NT2/D1 (cell line): ENCODE results near the gene GAS5.

Experiments used
- DNase-seq: peaks from one replicate; pipeline ENCODE4 v3.0.0-alpha.2; 2011; ENCODE audit warnings: low read depth, low spot score
- H3K27me3 ChIP-seq: 2 replicates; pipeline ENCODE4 v1.6.0; 2011; ENCODE audit warnings: mild to moderate bottlenecking; ENCODE audit not compliant: insufficient read length, insufficient read depth
- H3K36me3 ChIP-seq: 2 replicates; pipeline ENCODE4 v1.6.1; 2011; ENCODE audit warnings: mild to moderate bottlenecking, low read length, mixed read lengths; ENCODE audit not compliant: insufficient read depth, insufficient read length
- H3K4me1 ChIP-seq: 2 replicates; pipeline ENCODE4 v1.5.1; 2011; ENCODE audit not compliant: insufficient read depth, insufficient read length
- H3K4me3 ChIP-seq: 2 replicates; pipeline ENCODE4 v1.5.1; 2011; ENCODE audit warnings: low read depth; ENCODE audit not compliant: insufficient read length
- H3K9ac ChIP-seq: 2 replicates; pipeline ENCODE4 v1.6.0; 2011; ENCODE audit warnings: low read depth; ENCODE audit not compliant: insufficient read length
- H3K9me3 ChIP-seq: 2 replicates; pipeline ENCODE4 v1.5.1; 2011; ENCODE audit warnings: mild to moderate bottlenecking, low read length; ENCODE audit not compliant: insufficient read depth
- SUZ12 ChIP-seq: IDR thresholded peaks from 2 replicates; pipeline ENCODE4 v1.6.1; 2011; ENCODE audit not compliant: insufficient read length, insufficient read depth; ENCODE audit errors: extremely low read depth
- YY1 ChIP-seq: IDR thresholded peaks from 2 replicates; pipeline ENCODE4 v1.6.1; 2011; ENCODE audit not compliant: insufficient read length, insufficient read depth
- ZNF274 ChIP-seq: IDR thresholded peaks from 2 replicates; pipeline ENCODE4 v1.6.1; 2011; ENCODE audit warnings: mild to moderate bottlenecking, low read depth, low read length

The GAS5 gene

GRCh38 chr1:173857363-173857917, 10.3 kb downstream of the GAS5 start:
- H3K36me3 ChIP-seq = peaks cover 84% of the 10 kb centered on the region
- no peak overlapping the region for H3K9ac ChIP-seq
- H3K4me1 ChIP-seq = peaks cover 4% of the 10 kb centered on the region
- no peak for DNase-seq
- no peak overlapping the region for H3K4me3 ChIP-seq
- H3K27me3 ChIP-seq = no peaks in the 10 kb centered on the region
- TF ChIP-seq YY1 (no peak), ZNF274 (no peak), SUZ12 (no peak)
- H3K9me3 ChIP-seq = no peaks in the 10 kb centered on the region

GRCh38 chr1:173856903-173857302, 10.9 kb downstream of the GAS5 start:
- no peak for TF ChIP-seq YY1
- TF ChIP-seq SUZ12 = no peak
- no peak for TF ChIP-seq ZNF274
- peaks cover 4% of the 10 kb centered on the region for H3K4me1 ChIP-seq
- H3K36me3 ChIP-seq = peaks cover 86% of the 10 kb centered on the region

GRCh38 chr1:173856014-173856413, 11.8 kb downstream of the GAS5 start:
- no peak for DNase-seq
- peaks cover 4% of the 10 kb centered on the region for H3K4me1 ChIP-seq
- H3K9ac ChIP-seq = no peak overlapping the region
- H3K9me3 ChIP-seq = no peaks in the 10 kb centered on the region
- no peaks in the 10 kb centered on the region for H3K27me3 ChIP-seq
- peaks cover 88% of the 10 kb centered on the region for H3K36me3 ChIP-seq
- no peak overlapping the region for H3K4me3 ChIP-seq
- TF ChIP-seq YY1 (no peak), SUZ12 (no peak)

More at GRCh38 chr1:173856903-173857302, 10.9 kb downstream of the GAS5 start:
- Histone ChIP-seq H3K27me3 (no peaks in the 10 kb centered on the region), H3K4me3 (no peak overlapping the region), H3K9me3 (no peaks in the 10 kb centered on the region), H3K9ac (no peak overlapping the region)
- no peak for DNase-seq

GRCh38 chr1:173853074-173853473, 14.7 kb downstream of the GAS5 start:
- H3K36me3 ChIP-seq = peaks cover 77% of the 10 kb centered on the region
- no peaks in the 10 kb centered on the region for H3K27me3 ChIP-seq
- no peak overlapping the region for H3K4me3 ChIP-seq
- no peaks in the 10 kb centered on the region for H3K9me3 ChIP-seq
- no peak overlapping the region for H3K9ac ChIP-seq
- TF ChIP-seq ZNF274 (no peak), YY1 (no peak), SUZ12 (no peak)
- H3K4me1 ChIP-seq = peaks cover 4% of the 10 kb centered on the region
- peak; percentile 91 for DNase-seq

GRCh38 chr1:173852105-173852504, 15.7 kb downstream of the GAS5 start:
- H3K9ac ChIP-seq = no peak overlapping the region
- H3K36me3 ChIP-seq = peaks cover 69% of the 10 kb centered on the region
- no peaks in the 10 kb centered on the region for H3K9me3 ChIP-seq
- H3K4me3 ChIP-seq = no peak overlapping the region
- peaks cover 4% of the 10 kb centered on the region for H3K4me1 ChIP-seq
- no peak for TF ChIP-seq YY1
- TF ChIP-seq ZNF274 = no peak
- no peak for TF ChIP-seq SUZ12
- H3K27me3 ChIP-seq = no peaks in the 10 kb centered on the region
- no peak for DNase-seq

GRCh38 chr1:173832748-173833147, 35.0 kb downstream of the GAS5 start:
- Histone ChIP-seq H3K4me3 (no peak overlapping the region), H3K9ac (no peak overlapping the region), H3K4me1 (no peaks in the 10 kb centered on the region), H3K36me3 (peaks cover 80% of the 10 kb centered on the region), H3K27me3 (no peaks in the 10 kb centered on the region), H3K9me3 (no peaks in the 10 kb centered on the region)
- no peak for DNase-seq
- TF ChIP-seq ZNF274 (no peak), SUZ12 (no peak), YY1 (no peak)

GRCh38 chr1:173827611-173828010, 40.2 kb downstream of the GAS5 start:
- Histone ChIP-seq H3K4me1 (no peaks in the 10 kb centered on the region), H3K27me3 (no peaks in the 10 kb centered on the region), H3K9me3 (no peaks in the 10 kb centered on the region), H3K36me3 (peaks cover 54% of the 10 kb centered on the region), H3K9ac (no peak overlapping the region), H3K4me3 (no peak overlapping the region)
- no peak for DNase-seq
- TF ChIP-seq ZNF274 (no peak), YY1 (no peak), SUZ12 (no peak)
